Kidney (tissue), 14 donors: ENCODE measurements around the gene TMEM271. TPM values are rescaled to one million over a fixed set of nuclear protein-coding genes. Genes with fewer than 3 reads are reported as not detected.

ENCODE experiments used
- DNase-seq, 5 donors: peaks; one replicate each; pipeline ENCODE4 v3.0.0-alpha.2; 2013 to 2020
- FAIRE-seq: peaks from 2 replicates; lab custom pipeline; 2012; peaks lifted over from hg19 to GRCh38; lab: Jason Lieb, UNC
- H3K27ac ChIP-seq, 2 donors: one replicate each; pipeline ENCODE4 v1.7.0; 2013; ENCODE audit warnings: low read depth in 2 of 2, low read length in 2 of 2, inconsistent platforms in 1 of 2
- H3K27me3 ChIP-seq: one replicate; pipeline ENCODE4 v1.7.1; 2013; ENCODE audit warnings: low read length, inconsistent platforms; ENCODE audit not compliant: control insufficient read depth, insufficient read depth
- H3K36me3 ChIP-seq, 3 donors: one replicate each; pipeline versions ENCODE4 v1.7.0 to v1.7.1; 2013; ENCODE audit warnings: low read length in 3 of 3, control low read depth in 1 of 3, inconsistent platforms in 1 of 3; ENCODE audit not compliant: insufficient read depth in 3 of 3, control insufficient read depth in 2 of 3
- H3K4me1 ChIP-seq, 3 donors: one replicate each; pipeline versions ENCODE4 v1.7.0 to v1.7.1; 2013; ENCODE audit warnings: low read length in 3 of 3, inconsistent platforms in 1 of 3, low read depth in 1 of 3; ENCODE audit not compliant: control insufficient read depth in 2 of 3, insufficient read depth in 2 of 3
- H3K4me3 ChIP-seq, 3 donors: one replicate each; pipeline versions ENCODE4 v1.7.0 to v1.8.1; 2013; ENCODE audit warnings: low read length in 3 of 3, control low read depth in 1 of 3, inconsistent platforms in 1 of 3
- H3K9ac ChIP-seq, 3 donors: one replicate each; pipeline versions ENCODE4 v1.7.0 to v1.7.1; 2013; ENCODE audit warnings: low read length in 3 of 3, control low read depth in 1 of 3, inconsistent platforms in 1 of 3
- H3K9me3 ChIP-seq, 3 donors: one replicate each; pipeline versions ENCODE4 v1.7.0 to v1.7.1; 2013; ENCODE audit warnings: low read length in 3 of 3, control low read depth in 1 of 3, inconsistent platforms in 1 of 3; ENCODE audit not compliant: control insufficient read depth in 2 of 3, insufficient read depth in 1 of 3
- intact Hi-C: fragments of 100-400 bp; cut with DNase I; formaldehyde crosslinking; loops from one replicate; pipeline ENCODE4 v1.11.1; 2022
- polyA plus RNA-seq: library from polyadenylated mRNA; stranded (reverse); fragments of 350-450 nt; fragmentation: Illumina TruSeq; extraction: RNeasy Lipid Tissue Mini Kit (QIAGEN cat#74804); gene quantifications from one replicate; pipeline ENCODE4 v1.2.3, GENCODE V29; 2014; ENCODE audit warnings: low read depth, low replicate concordance; ENCODE audit not compliant: insufficient read depth
- total RNA-seq: library from RNA; stranded (reverse); fragmentation: NEBNext Ultra II Directional; extraction: Animal tissue kit (Norgen Biotek cat#: 25700); gene quantifications from one replicate; pipeline ENCODE4 v1.2.1, GENCODE V29; 2021
- TF ChIP-seq, protein P1 (sequence below): IDR thresholded peaks from 3 replicates; pipeline ENCODE4 v1.5.1; 2012; ENCODE audit warnings: mild to moderate bottlenecking, moderate library complexity, borderline replicate concordance; ENCODE audit not compliant: insufficient read depth; ENCODE audit errors: extremely low read depth
- donor health status: control.
- donor health status: control.
- donor health status: control.
- donor health status: control.
- donor health status: control.
- donor health status: DM: yes; HTN: yes; CAD: no.
- donor health status: Normal renal cell carcinoma (clear cell type).

Gene TMEM271
- total and polyA plus RNA-seq, 2 donors from 2014 or later, result not detected

DNA sequence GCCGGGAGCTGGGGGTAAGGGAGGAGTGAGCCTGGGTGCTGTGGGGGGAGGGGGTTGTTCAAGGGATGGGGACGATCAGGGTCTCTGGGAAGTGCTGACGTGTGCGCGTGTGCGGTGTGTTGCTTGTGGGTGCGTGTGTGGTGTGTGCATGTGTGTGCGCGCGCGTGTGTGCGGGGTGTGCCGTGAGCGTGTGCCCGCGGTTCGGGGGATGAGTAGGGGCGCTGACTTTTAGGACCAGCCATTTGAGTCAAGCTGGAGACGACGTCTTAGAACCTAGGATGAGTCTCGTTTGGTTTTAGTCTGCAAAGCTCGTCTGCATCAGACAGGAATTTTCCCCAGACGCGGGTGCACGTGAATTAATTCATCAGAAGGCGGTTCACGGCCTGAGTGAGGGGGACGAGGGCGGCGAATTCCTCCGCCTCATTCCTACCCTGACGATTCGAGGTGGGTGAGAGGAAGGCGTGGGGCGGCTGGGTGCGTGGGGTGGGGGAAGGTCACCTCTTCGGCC, 950 bp upstream of the TMEM271 start:
- H3K36me3 ChIP-seq, result no peaks in the 10 kb centered on the region
- peaks cover 0 to 2% (median 0%) of the 10 kb centered on the region in 3 donors for H3K9me3 ChIP-seq
- TF ChIP-seq, protein P1, sequence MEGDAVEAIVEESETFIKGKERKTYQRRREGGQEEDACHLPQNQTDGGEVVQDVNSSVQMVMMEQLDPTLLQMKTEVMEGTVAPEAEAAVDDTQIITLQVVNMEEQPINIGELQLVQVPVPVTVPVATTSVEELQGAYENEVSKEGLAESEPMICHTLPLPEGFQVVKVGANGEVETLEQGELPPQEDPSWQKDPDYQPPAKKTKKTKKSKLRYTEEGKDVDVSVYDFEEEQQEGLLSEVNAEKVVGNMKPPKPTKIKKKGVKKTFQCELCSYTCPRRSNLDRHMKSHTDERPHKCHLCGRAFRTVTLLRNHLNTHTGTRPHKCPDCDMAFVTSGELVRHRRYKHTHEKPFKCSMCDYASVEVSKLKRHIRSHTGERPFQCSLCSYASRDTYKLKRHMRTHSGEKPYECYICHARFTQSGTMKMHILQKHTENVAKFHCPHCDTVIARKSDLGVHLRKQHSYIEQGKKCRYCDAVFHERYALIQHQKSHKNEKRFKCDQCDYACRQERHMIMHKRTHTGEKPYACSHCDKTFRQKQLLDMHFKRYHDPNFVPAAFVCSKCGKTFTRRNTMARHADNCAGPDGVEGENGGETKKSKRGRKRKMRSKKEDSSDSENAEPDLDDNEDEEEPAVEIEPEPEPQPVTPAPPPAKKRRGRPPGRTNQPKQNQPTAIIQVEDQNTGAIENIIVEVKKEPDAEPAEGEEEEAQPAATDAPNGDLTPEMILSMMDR, result no peak
- H3K27ac ChIP-seq, result no peak overlapping the region
- peak in 1 of 5 donors; percentile 9 for DNase-seq
- no peak overlapping the region for H3K4me3 ChIP-seq
- H3K27me3 ChIP-seq, result peaks cover 49% of the 10 kb centered on the region
- intact Hi-C loops, result no loop called here
- no peak for FAIRE-seq
- no peaks in the 10 kb centered on the region for H3K4me1 ChIP-seq
- no peak overlapping the region for H3K9ac ChIP-seq

DNA sequence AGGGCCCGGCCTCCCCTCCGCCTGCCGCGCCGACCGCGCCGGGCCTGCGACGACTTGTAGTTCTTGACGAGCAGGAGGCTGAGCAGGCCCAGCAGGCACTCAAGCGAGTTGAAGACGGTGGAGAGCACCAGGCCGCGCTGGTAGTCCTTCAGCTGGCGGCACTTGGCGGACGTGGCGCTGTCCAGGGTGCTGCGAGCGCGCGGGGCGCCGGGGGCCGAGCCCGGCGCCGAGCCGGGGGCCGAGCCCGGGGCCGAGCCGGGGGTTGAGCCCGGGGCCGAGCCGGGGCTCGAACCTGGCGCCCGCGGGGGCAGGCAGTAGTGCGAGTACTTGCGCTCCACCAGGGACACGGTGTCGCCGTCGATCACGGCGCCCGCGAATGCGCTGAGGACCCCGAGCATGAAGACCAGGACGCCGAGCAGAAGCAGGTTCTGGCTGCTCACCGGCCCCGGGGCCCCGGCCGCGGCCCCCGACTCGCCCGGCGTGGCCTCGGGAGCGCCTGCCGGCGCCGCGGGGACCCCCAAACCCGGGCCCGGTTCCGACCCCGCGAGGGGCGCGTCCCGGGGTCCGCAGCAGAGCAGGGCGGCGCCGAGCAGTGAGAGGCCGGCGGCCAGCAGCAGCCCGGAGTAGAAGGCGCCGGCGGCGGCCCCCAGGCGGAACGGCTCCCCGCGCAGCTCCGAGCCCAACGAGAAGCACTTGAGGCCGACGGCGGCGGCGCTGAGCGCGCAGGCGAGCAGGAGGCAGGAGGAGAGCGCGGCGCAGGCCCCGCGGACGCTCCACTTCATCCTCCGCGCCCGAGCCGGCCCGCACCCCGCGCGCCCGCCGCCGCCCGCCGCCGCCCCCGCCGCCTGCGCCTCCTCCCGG, 584 bp downstream of the TMEM271 start:
- no peak for FAIRE-seq
- no peaks in the 10 kb centered on the region for H3K36me3 ChIP-seq
- TF ChIP-seq, protein P1, result no peak
- intact Hi-C loops, result no loop called here
- no peak overlapping the region for H3K27ac ChIP-seq
- no peaks in the 10 kb centered on the region for H3K4me1 ChIP-seq
- peaks cover 50% of the 10 kb centered on the region for H3K27me3 ChIP-seq
- H3K9me3 ChIP-seq, result no peaks in the 10 kb centered on the region
- no peak overlapping the region for H3K9ac ChIP-seq
- DNase-seq, result peak in 4 of 5 donors; percentile 84 to 92 (median 88)
- H3K4me3 ChIP-seq, result no peak overlapping the region

DNA sequence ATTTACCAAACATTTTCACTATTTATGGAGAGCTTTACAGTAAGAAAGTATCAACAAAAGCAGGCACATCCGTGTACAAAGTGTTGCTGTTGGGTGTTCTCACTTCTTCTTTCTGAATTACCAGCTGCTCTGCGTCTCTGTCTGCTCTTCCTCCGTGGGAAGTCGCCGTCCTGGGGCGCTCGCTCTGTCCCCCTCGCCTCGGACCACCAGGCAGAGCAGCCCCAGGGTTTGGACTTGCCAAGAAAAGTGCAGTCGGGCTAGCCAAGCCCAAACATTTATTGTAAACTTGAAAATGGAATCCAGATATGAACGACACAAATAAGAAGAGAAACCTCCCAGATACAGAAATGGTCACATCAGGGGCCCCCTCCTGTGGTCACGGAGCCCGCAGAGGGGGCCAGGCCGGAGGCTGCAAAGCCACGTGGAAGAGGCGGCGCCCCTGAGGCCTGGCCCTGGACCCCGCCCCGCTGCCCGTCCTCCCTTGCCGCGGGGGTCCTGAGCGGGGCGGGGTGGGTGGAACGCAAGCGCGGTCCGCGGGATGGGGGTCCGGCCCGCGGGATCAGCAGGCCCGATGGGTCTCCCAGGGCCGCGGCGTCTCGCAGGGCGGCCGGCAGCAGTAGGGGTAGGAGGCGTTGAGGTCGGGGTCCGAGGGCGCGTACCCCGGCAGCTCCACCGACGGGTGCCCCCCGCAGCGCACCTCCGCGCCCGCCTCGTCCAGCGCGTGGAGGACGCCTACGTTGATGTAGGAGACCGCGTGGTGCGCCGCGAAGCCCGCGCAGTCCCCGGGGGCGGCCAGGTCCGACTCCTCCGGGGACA, 1.5 kb downstream of the TMEM271 start:
- H3K27ac ChIP-seq, result no peak overlapping the region
- DNase-seq (no peak), FAIRE-seq (no peak)
- TF ChIP-seq, protein P1, result no peak
- no peaks in the 10 kb centered on the region for H3K9me3 ChIP-seq
- no peaks in the 10 kb centered on the region for H3K36me3 ChIP-seq
- H3K4me1 ChIP-seq, result no peaks in the 10 kb centered on the region
- H3K27me3 ChIP-seq, result peaks cover 48% of the 10 kb centered on the region
- H3K9ac ChIP-seq, result no peak overlapping the region
- intact Hi-C loops, result no loop called here
- no peak overlapping the region for H3K4me3 ChIP-seq
